A673 (cell line): ENCODE data around the gene CAB39.

Experiments used
- CTCF ChIP-seq: fragments of 300-800, 200-600 bp; sonication (generic); conservative IDR thresholded peaks from 2 replicates; pipeline ENCODE4 v1.5.1; 2017; ENCODE audit warnings: low read depth, mild to moderate bottlenecking, antibody characterized with exemption, low read length, moderate library complexity, mixed read lengths
- EZH2 ChIP-seq: fragments of 200-600 bp; sonication (generic); IDR thresholded peaks from 2 replicates; pipeline ENCODE4 v1.6.1; 2017; ENCODE audit warnings: borderline replicate concordance, low read depth, mild to moderate bottlenecking, mixed read lengths, antibody characterized with exemption, low read length; ENCODE audit not compliant: poor library complexity, severe bottlenecking

DNA sequence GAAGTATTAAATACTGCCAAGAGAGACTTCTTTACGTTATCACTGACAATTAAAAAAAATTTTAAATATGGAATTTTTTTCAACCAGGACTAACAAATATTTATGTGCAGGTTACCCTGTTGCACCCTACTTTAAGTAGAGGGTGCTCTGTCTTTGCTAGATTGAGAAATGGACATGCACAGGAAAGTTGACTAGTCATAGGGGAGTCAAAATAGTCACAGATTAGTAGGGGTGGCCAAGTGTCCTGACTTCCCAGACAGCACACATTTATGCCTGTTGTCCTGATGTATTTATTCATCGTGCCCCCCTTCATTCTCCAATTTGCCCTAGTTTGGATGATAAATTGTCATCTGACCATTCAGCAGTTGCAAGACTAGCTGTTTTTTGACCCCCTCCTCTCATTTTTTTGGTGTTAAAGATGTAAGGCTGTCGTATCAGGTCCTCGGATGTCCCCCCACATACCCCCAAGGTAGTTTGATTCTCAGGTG, 20.3 kb downstream of the CAB39 start:
- no peak for TF ChIP-seq EZH2
- TF ChIP-seq CTCF, result no peak
